Astrocyte (in vitro differentiated cells and primary cell): ENCODE results near the gene REEP1. TPM values are rescaled to one million over a fixed set of nuclear protein-coding genes. Genes with fewer than 3 reads are reported as not detected.
A peak's percentile ranks its signal among the peaks of the same experiment; 100 is the strongest.

Experiments used
- DNase-seq: peaks from one replicate; pipeline ENCODE4 v3.0.0-alpha.2; 2010; ENCODE audit warnings: low read depth
- FAIRE-seq: peaks from 2 replicates; lab custom pipeline; 2011; peaks lifted over from hg19 to GRCh38; lab: Jason Lieb, UNC
- H2AFZ ChIP-seq: 2 replicates; pipeline ENCODE4 v1.6.0; 2012; ENCODE audit warnings: low read depth, low read length, inconsistent platforms
- H3K27ac ChIP-seq: 2 replicates; pipeline ENCODE4 v1.5.1; 2011; ENCODE audit warnings: low read depth, low read length, inconsistent platforms
- H3K27me3 ChIP-seq: 2 replicates; pipeline ENCODE4 v1.6.0; 2011; ENCODE audit warnings: low read length, inconsistent platforms; ENCODE audit not compliant: insufficient read depth
- H3K36me3 ChIP-seq: 2 replicates; pipeline ENCODE4 v1.5.1; 2011; ENCODE audit warnings: low read length, inconsistent platforms; ENCODE audit not compliant: insufficient read depth
- H3K4me1 ChIP-seq: 2 replicates; pipeline ENCODE4 v1.5.1; 2011; ENCODE audit warnings: low read length, inconsistent platforms; ENCODE audit not compliant: insufficient read depth
- H3K4me2 ChIP-seq: 2 replicates; pipeline ENCODE4 v1.6.0; 2012; ENCODE audit warnings: low read length, inconsistent platforms
- H3K4me3 ChIP-seq: 2 replicates; pipeline ENCODE4 v1.5.1; 2011; ENCODE audit warnings: low read depth, mild to moderate bottlenecking, low read length, inconsistent platforms; ENCODE audit not compliant: insufficient read depth
- H3K79me2 ChIP-seq: 2 replicates; pipeline ENCODE4 v1.6.0; 2012; ENCODE audit warnings: mild to moderate bottlenecking, low read length, inconsistent platforms; ENCODE audit not compliant: insufficient read depth
- H3K9ac ChIP-seq: 2 replicates; pipeline ENCODE4 v1.6.0; 2012; ENCODE audit warnings: mild to moderate bottlenecking, low read length, inconsistent platforms
- H3K9me3 ChIP-seq: 2 replicates; pipeline ENCODE4 v1.5.1; 2012; ENCODE audit warnings: low read depth, mild to moderate bottlenecking, low read length, inconsistent platforms; ENCODE audit not compliant: insufficient read depth
- H4K20me1 ChIP-seq: 2 replicates; pipeline ENCODE4 v1.6.0; 2012; ENCODE audit warnings: low read length, inconsistent platforms; ENCODE audit not compliant: insufficient read depth
- H3K27ac Mint-ChIP-seq: one replicate; pipeline ENCODE4 v1.8.0; 2021; ENCODE audit warnings: mild to moderate bottlenecking, mixed read lengths; ENCODE audit not compliant: unreplicated experiment
- H3K27me3 Mint-ChIP-seq: one replicate; pipeline ENCODE4 v1.8.0; 2021; ENCODE audit warnings: low read depth, mixed read lengths; ENCODE audit not compliant: unreplicated experiment
- H3K36me3 Mint-ChIP-seq: one replicate; pipeline ENCODE4 v1.8.0; 2021; ENCODE audit warnings: low read depth, mixed read lengths; ENCODE audit not compliant: unreplicated experiment
- H3K4me1 Mint-ChIP-seq: one replicate; pipeline ENCODE4 v1.8.0; 2021; ENCODE audit warnings: low read depth, mixed read lengths; ENCODE audit not compliant: unreplicated experiment
- H3K4me3 Mint-ChIP-seq: one replicate; pipeline ENCODE4 v1.8.0; 2021; ENCODE audit warnings: mild to moderate bottlenecking, moderate library complexity, mixed read lengths; ENCODE audit not compliant: unreplicated experiment
- H3K9me3 Mint-ChIP-seq: one replicate; pipeline ENCODE4 v1.8.0; 2021; ENCODE audit warnings: mild to moderate bottlenecking, mixed read lengths; ENCODE audit not compliant: unreplicated experiment
- CTCF ChIP-seq: IDR thresholded peaks from 2 replicates; pipeline ENCODE4 v1.5.1; 2011; ENCODE audit warnings: low read depth, mild to moderate bottlenecking, inconsistent platforms, low read length, moderate library complexity; ENCODE audit not compliant: insufficient read depth
- EZH2 ChIP-seq: IDR thresholded peaks from 2 replicates; pipeline ENCODE4 v1.6.1; 2012; ENCODE audit warnings: mild to moderate bottlenecking, low read length, inconsistent platforms; ENCODE audit not compliant: insufficient read depth
- total RNA-seq: library from RNA; stranded (reverse); gene quantifications from 2 replicates; pipeline ENCODE4 v1.2.1, GENCODE V29; 2021

The REEP1 gene
- total RNA-seq, 1 donor from 2014 or later: 0.61 TPM

DNA sequence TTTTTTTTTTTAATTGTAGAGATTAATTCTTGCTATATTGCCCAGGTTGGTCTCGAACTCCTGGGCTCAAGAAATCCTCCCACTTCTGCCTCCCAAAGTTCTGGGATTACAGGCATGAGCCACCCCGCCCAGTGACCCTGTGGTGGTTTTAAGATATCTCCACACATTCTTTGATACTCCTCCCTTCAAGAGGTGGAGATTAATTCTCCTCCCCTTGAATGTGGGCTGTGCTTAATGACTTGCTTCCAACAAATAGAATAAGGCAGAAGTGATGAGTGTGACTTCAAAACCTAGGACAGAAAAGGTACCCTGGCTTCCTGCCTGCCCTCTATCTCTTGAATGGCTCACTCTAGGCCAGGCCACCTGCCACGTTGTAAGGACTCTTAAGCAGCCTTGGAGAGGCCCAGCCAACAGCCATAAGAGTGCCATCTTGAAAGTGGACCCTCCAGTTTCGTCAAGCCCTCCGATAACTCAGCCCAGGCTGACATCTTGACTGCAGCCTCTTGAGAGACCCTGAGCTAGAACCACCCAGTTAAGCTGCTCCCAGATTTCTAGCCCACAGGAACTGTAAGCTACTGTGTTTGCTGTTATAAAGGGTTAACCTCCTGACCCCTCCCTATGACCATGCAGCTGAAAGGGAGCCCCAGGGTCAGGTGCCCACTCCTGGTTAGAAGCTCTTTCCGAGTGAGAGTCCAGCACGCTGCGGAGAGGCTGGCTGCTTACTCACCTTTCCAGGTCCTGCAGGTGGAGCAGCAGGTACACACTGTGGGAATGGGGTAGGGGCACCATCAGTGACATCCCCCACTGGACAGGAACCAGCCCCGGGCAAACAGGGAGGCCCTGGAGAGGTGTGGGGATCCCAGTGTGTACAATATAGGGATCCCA is 110.5 kb downstream of the REEP1 start:
- H3K36me3 ChIP-seq: no peaks in the 10 kb centered on the region
- Mint-ChIP-seq H3K27me3 (peaks cover 3% of the 10 kb centered on the region), H3K4me1 (peaks cover 23% of the 10 kb centered on the region), H3K4me3 (no peak overlapping the region), H3K36me3 (no peaks in the 10 kb centered on the region), H3K27ac (no peak overlapping the region), H3K9me3 (no peaks in the 10 kb centered on the region)
- H3K27ac ChIP-seq: no peak overlapping the region
- no peak for FAIRE-seq
- no peak for TF ChIP-seq EZH2
- TF ChIP-seq CTCF: no peak
- no peak overlapping the region for H3K4me3 ChIP-seq
- H3K9me3 ChIP-seq: no peaks in the 10 kb centered on the region
- H2AFZ ChIP-seq: no peak overlapping the region
- H3K27me3 ChIP-seq: no peaks in the 10 kb centered on the region
- DNase-seq: no peak
- no peak overlapping the region for H3K9ac ChIP-seq
- no peak overlapping the region for H3K4me2 ChIP-seq
- no peaks in the 10 kb centered on the region for H3K79me2 ChIP-seq
- H4K20me1 ChIP-seq: no peaks in the 10 kb centered on the region
- H3K4me1 ChIP-seq: peaks cover 17% of the 10 kb centered on the region

- Histone ChIP-seq H3K27ac (no peak overlapping the region), H3K27me3 (no peaks in the 10 kb centered on the region), H4K20me1 (no peaks in the 10 kb centered on the region), H2AFZ (no peak overlapping the region), H3K9ac (no peak overlapping the region), H3K9me3 (no peaks in the 10 kb centered on the region), H3K79me2 (no peaks in the 10 kb centered on the region), H3K4me3 (no peak overlapping the region), H3K4me1 (peaks cover 17% of the 10 kb centered on the region), H3K4me2 (no peak overlapping the region), H3K36me3 (no peaks in the 10 kb centered on the region)
- H3K36me3 Mint-ChIP-seq: no peaks in the 10 kb centered on the region
- H3K27ac Mint-ChIP-seq: no peak overlapping the region
- no peaks in the 10 kb centered on the region for H3K9me3 Mint-ChIP-seq
- FAIRE-seq: no peak
- H3K27me3 Mint-ChIP-seq: peaks cover 2% of the 10 kb centered on the region
- peaks cover 22% of the 10 kb centered on the region for H3K4me1 Mint-ChIP-seq
- TF ChIP-seq CTCF (no peak), EZH2 (no peak)
- H3K4me3 Mint-ChIP-seq: no peak overlapping the region
- no peak for DNase-seq
Measured at GRCh38 chr2:86226070-86226469, 111.4 kb downstream of the REEP1 start.

- H3K79me2 ChIP-seq: no peaks in the 10 kb centered on the region
- H3K4me2 ChIP-seq: no peak overlapping the region
- no peaks in the 10 kb centered on the region for H3K36me3 ChIP-seq
- H3K4me1 ChIP-seq: peaks cover 17% of the 10 kb centered on the region
- Mint-ChIP-seq H3K4me3 (no peak overlapping the region), H3K4me1 (peaks cover 20% of the 10 kb centered on the region), H3K27ac (no peak overlapping the region), H3K36me3 (no peaks in the 10 kb centered on the region), H3K27me3 (peaks cover 2% of the 10 kb centered on the region), H3K9me3 (no peaks in the 10 kb centered on the region)
- peak overlapping the region; percentile 57 for H2AFZ ChIP-seq
- H3K9ac ChIP-seq: no peak overlapping the region
- FAIRE-seq (no peak), DNase-seq (no peak)
- H3K4me3 ChIP-seq: no peak overlapping the region
- no peaks in the 10 kb centered on the region for H3K9me3 ChIP-seq
- no peaks in the 10 kb centered on the region for H4K20me1 ChIP-seq
- no peaks in the 10 kb centered on the region for H3K27me3 ChIP-seq
- TF ChIP-seq EZH2 (no peak), CTCF (no peak)
- no peak overlapping the region for H3K27ac ChIP-seq
Measured at GRCh38 chr2:86225581-86225980, 111.8 kb downstream of the REEP1 start.
